Keratinocyte (primary cell): ENCODE measurements around the gene CRNN. TPM values are rescaled to one million over a fixed set of nuclear protein-coding genes. Genes with fewer than 3 reads are reported as not detected.

Experiments used
- DNase-seq: peaks from one replicate; pipeline ENCODE4 v3.0.0-alpha.2; 2011; ENCODE audit warnings: low read depth, missing footprints, low spot score
- FAIRE-seq: peaks from 2 replicates; lab custom pipeline; 2011; peaks lifted over from hg19 to GRCh38; lab: Jason Lieb, UNC
- H2AFZ ChIP-seq: 2 replicates; pipeline ENCODE4 v1.6.0; 2012; ENCODE audit warnings: low read length, control low read depth, inconsistent platforms; ENCODE audit not compliant: control insufficient read depth
- H3K27ac ChIP-seq: 2 replicates; pipeline ENCODE4 v1.5.1; 2011; ENCODE audit warnings: low read length; ENCODE audit not compliant: control insufficient read depth, insufficient read depth
- H3K27me3 ChIP-seq: 3 replicates; pipeline ENCODE4 v1.6.0; 2011; ENCODE audit warnings: low read length; ENCODE audit not compliant: control insufficient read depth, insufficient read depth; ENCODE audit errors: extremely low read depth
- H3K36me3 ChIP-seq, 2 experiments: 2 replicates in 1 of 2; 3 replicates in 1 of 2; pipeline ENCODE4 v1.5.1; 2011; ENCODE audit warnings: low read length in 2 of 2, mild to moderate bottlenecking in 1 of 2; ENCODE audit not compliant: control insufficient read depth in 2 of 2, insufficient read depth in 2 of 2; ENCODE audit errors: extremely low read depth in 1 of 2
- H3K4me1 ChIP-seq: 3 replicates; pipeline ENCODE4 v1.5.1; 2011; ENCODE audit warnings: low read length; ENCODE audit not compliant: control insufficient read depth, insufficient read depth; ENCODE audit errors: extremely low read depth
- H3K4me2 ChIP-seq: 3 replicates; pipeline ENCODE4 v1.6.0; 2011; ENCODE audit warnings: low read depth, low read length; ENCODE audit not compliant: control insufficient read depth, insufficient read depth; ENCODE audit errors: extremely low read depth
- H3K4me3 ChIP-seq, 3 experiments: fragments of 200-600 bp in 1 of 3; sonication (generic) in 1 of 3; 2 replicates in 2 of 3; 3 replicates in 1 of 3; pipeline ENCODE4 v1.5.1; 2011 to 2016; ENCODE audit warnings: low read length in 3 of 3, mild to moderate bottlenecking in 3 of 3, control low read depth in 2 of 3, inconsistent platforms in 1 of 3, low read depth in 1 of 3, mixed read lengths in 1 of 3, mixed run types in 1 of 3, moderate library complexity in 1 of 3; ENCODE audit not compliant: control insufficient read depth in 2 of 3, insufficient read depth in 2 of 3; ENCODE audit errors: extremely low read depth in 1 of 3
- H3K79me2 ChIP-seq: 2 replicates; pipeline ENCODE4 v1.6.0; 2012; ENCODE audit warnings: low read length; ENCODE audit not compliant: control insufficient read depth, insufficient read depth
- H3K9ac ChIP-seq: 3 replicates; pipeline ENCODE4 v1.6.0; 2011; ENCODE audit warnings: low read length; ENCODE audit not compliant: control insufficient read depth, insufficient read depth; ENCODE audit errors: extremely low read depth
- H3K9me1 ChIP-seq: 3 replicates; pipeline ENCODE4 v1.6.0; 2011; ENCODE audit warnings: low read length; ENCODE audit not compliant: control insufficient read depth, insufficient read depth; ENCODE audit errors: extremely low read depth
- H3K9me3 ChIP-seq: 2 replicates; pipeline ENCODE4 v1.5.1; 2012; ENCODE audit warnings: low read depth, low read length; ENCODE audit not compliant: control insufficient read depth
- H4K20me1 ChIP-seq: 3 replicates; pipeline ENCODE4 v1.6.0; 2011; ENCODE audit warnings: low read length; ENCODE audit not compliant: control insufficient read depth, insufficient read depth; ENCODE audit errors: extremely low read depth
- EZH2 ChIP-seq: IDR thresholded peaks from one replicate; pipeline ENCODE4 v1.6.1; 2012; ENCODE audit warnings: inconsistent platforms, mild to moderate bottlenecking, low read length, moderate library complexity
- dilution Hi-C: fragments of 300-500 bp; cut with MboI; formaldehyde crosslinking; loops from one replicate; pipeline ENCODE4 v1.7.0; 2020; ENCODE audit warnings: low sequenced_read_pairs; ENCODE audit not compliant: extremely low pct_ligation_motif_present
- polyA plus RNA-seq, 5 experiments: library from polyadenylated mRNA; depleted of rRNA in 3 of 5; stranded (reverse) in 3 of 5; stranded (forward) in 1 of 5; unstranded in 1 of 5; fragments of >200 nt; gene quantifications; 1 replicate in 1 of 5; 2 replicates in 3 of 5; 3 replicates in 1 of 5; pipeline versions ENCODE4 v1.2.1 to v1.2.3, GENCODE V29; 2011 to 2012; ENCODE audit warnings: missing spikeins in 2 of 5, low read depth in 1 of 5, low replicate concordance in 1 of 5
- small RNA-seq, 3 experiments: library from RNA; depleted of rRNA; stranded (forward); fragments of <200 nt; gene quantifications; one replicate each; pipeline ENCODE3, GENCODE V24; 2012; ENCODE audit warnings: low read depth in 3 of 3, low replicate concordance in 1 of 3; ENCODE audit not compliant: insufficient read length in 3 of 3
- TF ChIP-seq, protein P1 (sequence below), 3 experiments: IDR thresholded peaks in 1 of 3; conservative IDR thresholded peaks in 1 of 3; optimal IDR thresholded peaks in 1 of 3; 2 replicates in 2 of 3; 3 replicates in 1 of 3; pipeline versions ENCODE3 to v1.5.1; 2011; ENCODE audit warnings: low read length in 3 of 3, mild to moderate bottlenecking in 3 of 3, moderate library complexity in 2 of 3, control low read depth in 1 of 3, inconsistent platforms in 1 of 3; ENCODE audit not compliant: insufficient read depth in 2 of 3; ENCODE audit errors: extremely low read depth in 1 of 3

Gene CRNN
- polyA plus RNA-seq, 1 donor (not counting 4 experiments of a cell fraction or from before 2014, with no cell fraction given) = 0.05 TPM

DNA sequence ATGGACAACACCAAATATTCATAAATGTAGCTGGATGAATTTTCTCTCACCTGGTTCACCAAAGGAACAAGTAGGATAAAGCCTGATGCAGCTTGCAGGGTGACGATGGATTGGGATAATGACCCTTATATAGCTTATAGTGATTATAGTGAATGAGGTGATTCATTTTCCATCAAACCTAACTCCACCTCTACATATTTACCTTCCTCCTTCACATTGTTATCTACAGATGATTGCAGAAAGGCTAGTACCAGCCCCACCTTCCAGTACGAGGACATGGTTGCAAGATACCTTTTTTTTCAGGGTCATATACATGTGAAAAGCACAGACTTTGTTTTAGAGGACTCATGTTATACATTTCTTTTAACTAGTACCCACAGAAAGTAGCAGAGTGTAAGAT, 54.2 kb downstream of the CRNN start, which contains the start of gene FLG2:
TSS of gene FLG2 (minus strand) at position 101 of the 400 bp plus-strand sequence. CDS start 1,122 bp downstream, outside the sequence.
- dilution Hi-C loops = no loop called here
- Histone ChIP-seq H3K27me3 (no peaks in the 10 kb centered on the region), H3K4me3 (no peak within 1 kb of the TSS), H3K4me1 (peaks cover 8% of the 10 kb centered on the region), H2AFZ (no peak within 1 kb of the TSS), H3K36me3 (no peaks in the 10 kb centered on the region), H3K27ac (no peak within 1 kb of the TSS), H3K9me3 (no peaks in the 10 kb centered on the region), H3K79me2 (no peaks in the 10 kb centered on the region), H3K9me1 (no peaks in the 10 kb centered on the region), H4K20me1 (no peaks in the 10 kb centered on the region), H3K9ac (no peak within 1 kb of the TSS), H3K4me2 (no peak within 1 kb of the TSS)
- FAIRE-seq (no peak), DNase-seq (no peak)
- TF ChIP-seq, protein P1, sequence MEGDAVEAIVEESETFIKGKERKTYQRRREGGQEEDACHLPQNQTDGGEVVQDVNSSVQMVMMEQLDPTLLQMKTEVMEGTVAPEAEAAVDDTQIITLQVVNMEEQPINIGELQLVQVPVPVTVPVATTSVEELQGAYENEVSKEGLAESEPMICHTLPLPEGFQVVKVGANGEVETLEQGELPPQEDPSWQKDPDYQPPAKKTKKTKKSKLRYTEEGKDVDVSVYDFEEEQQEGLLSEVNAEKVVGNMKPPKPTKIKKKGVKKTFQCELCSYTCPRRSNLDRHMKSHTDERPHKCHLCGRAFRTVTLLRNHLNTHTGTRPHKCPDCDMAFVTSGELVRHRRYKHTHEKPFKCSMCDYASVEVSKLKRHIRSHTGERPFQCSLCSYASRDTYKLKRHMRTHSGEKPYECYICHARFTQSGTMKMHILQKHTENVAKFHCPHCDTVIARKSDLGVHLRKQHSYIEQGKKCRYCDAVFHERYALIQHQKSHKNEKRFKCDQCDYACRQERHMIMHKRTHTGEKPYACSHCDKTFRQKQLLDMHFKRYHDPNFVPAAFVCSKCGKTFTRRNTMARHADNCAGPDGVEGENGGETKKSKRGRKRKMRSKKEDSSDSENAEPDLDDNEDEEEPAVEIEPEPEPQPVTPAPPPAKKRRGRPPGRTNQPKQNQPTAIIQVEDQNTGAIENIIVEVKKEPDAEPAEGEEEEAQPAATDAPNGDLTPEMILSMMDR (optimal IDR thresholded peaks at IDR 0.05 in 1 of 3, IDR thresholded peaks at IDR 0.05 in 1 of 3, conservative IDR thresholded peaks at IDR 0.05 in 1 of 3; ENCODE audit: extremely low read depth in 1 of 3, insufficient read depth in 2 of 3, low read length in 3 of 3) = no peak
- TF ChIP-seq EZH2 = no peak

Small RNA genes within 50 kb of the gene (small RNA-seq; reads per million reads assigned to genes)
- gene HMGN3P1 = 0 reads per million in 3 experiments

Other genes with a start within 250 kb of the CRNN start
- 0.03 to 0.09 TPM (median 0.06 TPM) in 3 replicates for gene HRNR, start 190.1 kb downstream of the CRNN start, polyA plus RNA-seq
- 8.7 to 8.8 TPM (median 8.8 TPM) in 3 replicates for gene FLG, start 89.0 kb downstream of the CRNN start, polyA plus RNA-seq
- gene FLG2, start 54.3 kb downstream of the CRNN start, polyA plus RNA-seq = 0.15 to 0.98 TPM (median 0.41 TPM) in 3 replicates
- gene LCE5A, start 96.5 kb upstream of the CRNN start, polyA plus RNA-seq = not detected in 3 replicates
- gene CRCT1, start 100.2 kb upstream of the CRNN start, polyA plus RNA-seq = 6.4 to 11.4 TPM (median 9.0 TPM) in 3 replicates
- gene LCE3E, start 152.5 kb upstream of the CRNN start, polyA plus RNA-seq = 0.48 to 2.8 TPM (median 2.2 TPM) in 3 replicates
- gene LCE3D, start 166.3 kb upstream of the CRNN start, polyA plus RNA-seq = 1.2 to 9.1 TPM (median 4.4 TPM) in 3 replicates
- gene LCE3C, start 186.0 kb upstream of the CRNN start, polyA plus RNA-seq = 0.20 to 0.34 TPM in 2 of 3 replicates, not detected in the other
- gene LCE3B, start 199.5 kb upstream of the CRNN start, polyA plus RNA-seq = not detected in 3 replicates
- gene LCE3A, start 208.8 kb upstream of the CRNN start, polyA plus RNA-seq = not detected in 3 replicates
- not detected in 3 replicates for gene LCE2D, start 249.1 kb upstream of the CRNN start, polyA plus RNA-seq